Liver (tissue), 9 donors: ENCODE data around the gene CNKSR1. TPM values are rescaled to one million over a fixed set of nuclear protein-coding genes. Genes with fewer than 3 reads are reported as not detected.
A peak's percentile ranks its signal among the peaks of the same experiment; 100 is the strongest.

ENCODE experiments used
- DNase-seq: peaks from one replicate; pipeline ENCODE4 v3.0.0-alpha.2; 2017; ENCODE audit warnings: low spot score
- H3K27ac ChIP-seq, 2 donors: one replicate each; pipeline ENCODE4 v1.7.0; 2013; ENCODE audit warnings: inconsistent platforms in 2 of 2, low read length in 2 of 2, control low read depth in 1 of 2, low read depth in 1 of 2, mild to moderate bottlenecking in 1 of 2
- H3K27me3 ChIP-seq, 4 donors: one replicate each; pipeline versions ENCODE4 v1.6.1 to v1.7.0; 2013; ENCODE audit warnings: low read length in 3 of 4, inconsistent platforms in 1 of 4, mild to moderate bottlenecking in 1 of 4, moderate library complexity in 1 of 4; ENCODE audit not compliant: control insufficient read depth in 4 of 4, insufficient read depth in 4 of 4
- H3K36me3 ChIP-seq, 4 donors: one replicate each; pipeline versions ENCODE4 v1.6.1 to v1.7.0; 2013; ENCODE audit warnings: low read length in 3 of 4, mild to moderate bottlenecking in 3 of 4, low read depth in 1 of 4, moderate library complexity in 1 of 4; ENCODE audit not compliant: control insufficient read depth in 4 of 4, insufficient read depth in 3 of 4
- H3K4me1 ChIP-seq, 4 donors: one replicate each; pipeline versions ENCODE4 v1.6.1 to v1.7.0; 2013; ENCODE audit warnings: low read length in 3 of 4, mild to moderate bottlenecking in 3 of 4, moderate library complexity in 1 of 4; ENCODE audit not compliant: control insufficient read depth in 4 of 4, insufficient read depth in 4 of 4
- H3K4me3 ChIP-seq, 3 donors: one replicate each; pipeline versions ENCODE4 v1.6.1 to v1.7.0; 2013; ENCODE audit warnings: low read length in 3 of 3, control low read depth in 1 of 3, low read depth in 1 of 3, mild to moderate bottlenecking in 1 of 3
- H3K9ac ChIP-seq, 2 donors: one replicate each; pipeline ENCODE4 v1.7.0; 2013; ENCODE audit warnings: low read length in 2 of 2, mild to moderate bottlenecking in 2 of 2, moderate library complexity in 2 of 2, control low read depth in 1 of 2, low read depth in 1 of 2
- H3K9me3 ChIP-seq, 4 donors: one replicate each; pipeline versions ENCODE4 v1.6.1 to v1.7.0; 2013; ENCODE audit warnings: low read length in 3 of 4; ENCODE audit not compliant: control insufficient read depth in 4 of 4
- ATF3 ChIP-seq: IDR thresholded peaks from 2 replicates; pipeline ENCODE4 v1.6.1; 2016; ENCODE audit warnings: antibody characterized with exemption
- HNF4G ChIP-seq: IDR thresholded peaks from 2 replicates; pipeline ENCODE4 v1.6.1; 2016; ENCODE audit warnings: antibody characterized with exemption
- JUND ChIP-seq, 2 donors: IDR thresholded peaks; 2 replicates each; pipeline ENCODE4 v1.6.1; 2016; ENCODE audit warnings: antibody characterized with exemption in 2 of 2
- MAX ChIP-seq: IDR thresholded peaks from 2 replicates; pipeline ENCODE4 v1.6.1; 2016; ENCODE audit warnings: antibody characterized with exemption
- NR2F2 ChIP-seq: IDR thresholded peaks from 2 replicates; pipeline ENCODE4 v1.6.1; 2016; ENCODE audit warnings: antibody characterized with exemption
- RAD21 ChIP-seq, 2 donors: IDR thresholded peaks; 2 replicates each; pipeline ENCODE4 v1.6.1; 2016; ENCODE audit warnings: antibody characterized with exemption in 2 of 2, mild to moderate bottlenecking in 2 of 2
- REST ChIP-seq: IDR thresholded peaks from 2 replicates; pipeline ENCODE4 v1.6.1; 2016; ENCODE audit warnings: antibody characterized with exemption, mild to moderate bottlenecking
- RXRA ChIP-seq, 2 donors: IDR thresholded peaks; 2 replicates each; pipeline ENCODE4 v1.6.1; 2017 to 2018; ENCODE audit warnings: antibody characterized with exemption in 2 of 2, mild to moderate bottlenecking in 1 of 2
- ZBTB33 ChIP-seq: IDR thresholded peaks from 2 replicates; pipeline ENCODE4 v1.6.1; 2016; ENCODE audit warnings: antibody characterized with exemption
- WGBS: extraction: QIAGEN DNeasy Blood & Tissue Kit; methylation state at CpG from one replicate; pipeline ENCODE4 v1.1.7; 2013; 5-methylcytosine and 5-hydroxymethylcytosine counted together
- polyA plus RNA-seq, 2 donors: library from polyadenylated mRNA; stranded (reverse) in 1 of 2; unstranded in 1 of 2; fragments of 200-250 nt in 1 of 2; fragments of >200 nt in 1 of 2; fragmentation: Nextera tagmentation in 1 of 2; extraction: Ambion mirVana in 1 of 2; gene quantifications; one replicate each; pipeline versions ENCODE4 v1.2.1 to v1.2.3, GENCODE V29; 2013 to 2015
- total RNA-seq, 2 donors: library from RNA; depleted of rRNA; stranded (reverse); fragments of >200 nt; gene quantifications; one replicate each; pipeline ENCODE4 v1.2.3, GENCODE V29; 2014
- donor health status: healthy.
- donor health status: healthy.
- donor health status: healthy.
- donor health status: healthy.
- donor health status: healthy.

The CNKSR1 gene
- total and polyA plus RNA-seq, 4 donors = 0.48 to 2.2 (median 0.87) TPM

- TF ChIP-seq HNF4G = no peak
- no peak for TF ChIP-seq RXRA (IDR thresholded peaks at IDR 0.05)
- TF ChIP-seq ATF3 = no peak
- no peak for TF ChIP-seq ZBTB33
- TF ChIP-seq RAD21 (IDR thresholded peaks at IDR 0.05) = no peak
- TF ChIP-seq MAX = no peak
- TF ChIP-seq NR2F2 = no peak
These were observed 57.5 kb downstream of the CNKSR1 start for GRCh38 chr1:26234644-26235370.

GRCh38 chr1:26237230-26237966, 60.1 kb downstream of the CNKSR1 start:
- Histone ChIP-seq H3K27me3 (no peaks in the 10 kb centered on the region), H3K4me3 (no peak overlapping the region), H3K4me1 (peaks cover 0 to 17% (median 10%) of the 10 kb centered on the region in 4 donors), H3K27ac (no peak overlapping the region), H3K36me3 (peaks cover 0 to 1% (median 0%) of the 10 kb centered on the region in 4 donors), H3K9ac (no peak overlapping the region), H3K9me3 (no peaks in the 10 kb centered on the region)
- WGBS = 77% methylated on average over 6 of the region's 6 CpGs
- peak in 1 of 2 donors; percentile 19 for TF ChIP-seq JUND (IDR thresholded peaks at IDR 0.05)
- no peak for TF ChIP-seq REST
- DNase-seq = no peak

More at GRCh38 chr1:26234644-26235370, 57.5 kb downstream of the CNKSR1 start:
- no peaks in the 10 kb centered on the region for H3K27me3 ChIP-seq
- no peaks in the 10 kb centered on the region for H3K36me3 ChIP-seq
- WGBS = 4% methylated on average over 30 of the region's 30 CpGs
- H3K4me3 ChIP-seq = peak overlapping the region; percentile 58 to 82 (median 74)
- peak; percentile 40 for DNase-seq
- peak overlapping the region; percentile 55 to 79 for H3K9ac ChIP-seq
- H3K27ac ChIP-seq = peak overlapping the region; percentile 60 to 86
- H3K9me3 ChIP-seq = no peaks in the 10 kb centered on the region
- H3K4me1 ChIP-seq = peaks cover 0 to 17% (median 10%) of the 10 kb centered on the region in 4 donors

Other genes starting within 250 kb of the CNKSR1 start
- 10 to 100 TPM; 10.2 to 13.8 TPM for gene PAFAH2, start 179.4 kb upstream of the CNKSR1 start, total RNA-seq
- gene PAFAH2, start 179.4 kb upstream of the CNKSR1 start, polyA plus RNA-seq = 10 to 100 TPM in 1 of 2 donors, 1 to 10 TPM in 1; 9.0 to 11.4 TPM
- gene EXTL1, start 155.7 kb upstream of the CNKSR1 start, total RNA-seq = under 1 TPM in 1 of 2 donors, not detected in 1; under 0.01 TPM
- gene EXTL1, start 155.7 kb upstream of the CNKSR1 start, polyA plus RNA-seq = not detected
- gene SLC30A2, start 131.4 kb upstream of the CNKSR1 start, total RNA-seq = under 1 TPM; under 0.01 to 0.05 TPM
- under 1 TPM in 1 of 2 donors, not detected in 1; 0.12 TPM for gene SLC30A2, start 131.4 kb upstream of the CNKSR1 start, polyA plus RNA-seq
- not detected for gene TRIM63, start 109.9 kb upstream of the CNKSR1 start, total RNA-seq
- under 1 TPM in 1 of 2 donors, not detected in 1; 0.03 TPM for gene TRIM63, start 109.9 kb upstream of the CNKSR1 start, polyA plus RNA-seq
- 1 to 10 TPM; 6.4 to 9.2 TPM for gene PDIK1L, start 65.7 kb upstream of the CNKSR1 start, total RNA-seq
- 1 to 10 TPM; 3.2 TPM for gene PDIK1L, start 65.7 kb upstream of the CNKSR1 start, polyA plus RNA-seq
- gene FAM110D, start 18.4 kb upstream of the CNKSR1 start, total RNA-seq = under 1 TPM; 0.14 to 0.50 TPM
- under 1 TPM; 0.10 to 0.39 TPM for gene FAM110D, start 18.4 kb upstream of the CNKSR1 start, polyA plus RNA-seq
- gene C1orf232, start 8.5 kb upstream of the CNKSR1 start, total RNA-seq = not detected
- gene C1orf232, start 8.5 kb upstream of the CNKSR1 start, polyA plus RNA-seq = not detected
- gene ZNF593, start 7.6 kb upstream of the CNKSR1 start, total RNA-seq = 10 to 100 TPM in 1 of 2 donors, 1 to 10 TPM in 1; 5.7 to 15.7 TPM
- gene ZNF593, start 7.6 kb upstream of the CNKSR1 start, polyA plus RNA-seq = 10 to 100 TPM; 44.8 to 81.4 TPM
- not detected for gene ZNF593OS, start 5.7 kb upstream of the CNKSR1 start, total RNA-seq
- under 1 TPM; 0.10 to 0.32 TPM for gene ZNF593OS, start 5.7 kb upstream of the CNKSR1 start, polyA plus RNA-seq
- not detected for gene CATSPER4, start 13.1 kb downstream of the CNKSR1 start, total RNA-seq
- gene CATSPER4, start 13.1 kb downstream of the CNKSR1 start, polyA plus RNA-seq = not detected
- 10 to 100 TPM in 1 of 2 donors, 1 to 10 TPM in 1; 7.3 to 14.6 TPM for gene CEP85, start 56.7 kb downstream of the CNKSR1 start, total RNA-seq
- gene CEP85, start 56.7 kb downstream of the CNKSR1 start, polyA plus RNA-seq = 1 to 10 TPM; 2.6 to 3.4 TPM
- gene SH3BGRL3, start 102.6 kb downstream of the CNKSR1 start, total RNA-seq = 10 to 100 TPM in 1 of 2 donors, 1 to 10 TPM in 1; 4.5 to 10.0 TPM
- gene SH3BGRL3, start 102.6 kb downstream of the CNKSR1 start, polyA plus RNA-seq = 10 to 100 TPM; 36.0 to 93.2 TPM
- 1 to 10 TPM; 3.0 to 9.5 TPM for gene UBXN11, start 129.1 kb downstream of the CNKSR1 start, total RNA-seq
- gene UBXN11, start 129.1 kb downstream of the CNKSR1 start, polyA plus RNA-seq = 1 to 10 TPM; 5.7 to 8.9 TPM
- gene CD52, start 140.5 kb downstream of the CNKSR1 start, total RNA-seq = 1 to 10 TPM; 1.7 to 4.0 TPM
- gene CD52, start 140.5 kb downstream of the CNKSR1 start, polyA plus RNA-seq = 10 to 100 TPM; 13.8 to 16.4 TPM
- under 1 TPM; under 0.01 TPM for gene CRYBG2, start 176.6 kb downstream of the CNKSR1 start, total RNA-seq
- gene CRYBG2, start 176.6 kb downstream of the CNKSR1 start, polyA plus RNA-seq = under 1 TPM in 1 of 2 donors, not detected in 1; 0.12 TPM
- gene ZNF683, start 195.3 kb downstream of the CNKSR1 start, total RNA-seq = under 1 TPM in 1 of 2 donors, not detected in 1; 0.17 TPM
- under 1 TPM in 1 of 2 donors, not detected in 1; 0.09 TPM for gene ZNF683, start 195.3 kb downstream of the CNKSR1 start, polyA plus RNA-seq
- gene LIN28A, start 233.3 kb downstream of the CNKSR1 start, total RNA-seq = not detected
- gene LIN28A, start 233.3 kb downstream of the CNKSR1 start, polyA plus RNA-seq = not detected